Kidney (tissue), 14 donors: ENCODE measurements around the gene PLEKHG3. TPM values are rescaled to one million over a fixed set of nuclear protein-coding genes. Genes with fewer than 3 reads are reported as not detected.

Source experiments
- DNase-seq, 5 donors: peaks; one replicate each; pipeline ENCODE4 v3.0.0-alpha.2; 2013 to 2020
- FAIRE-seq: peaks from 2 replicates; lab custom pipeline; 2012; peaks lifted over from hg19 to GRCh38; lab: Jason Lieb, UNC
- H3K27ac ChIP-seq, 2 donors: one replicate each; pipeline ENCODE4 v1.7.0; 2013; ENCODE audit warnings: low read depth in 2 of 2, low read length in 2 of 2, inconsistent platforms in 1 of 2
- H3K27me3 ChIP-seq: one replicate; pipeline ENCODE4 v1.7.1; 2013; ENCODE audit warnings: low read length, inconsistent platforms; ENCODE audit not compliant: control insufficient read depth, insufficient read depth
- H3K36me3 ChIP-seq, 3 donors: one replicate each; pipeline versions ENCODE4 v1.7.0 to v1.7.1; 2013; ENCODE audit warnings: low read length in 3 of 3, control low read depth in 1 of 3, inconsistent platforms in 1 of 3; ENCODE audit not compliant: insufficient read depth in 3 of 3, control insufficient read depth in 2 of 3
- H3K4me1 ChIP-seq, 3 donors: one replicate each; pipeline versions ENCODE4 v1.7.0 to v1.7.1; 2013; ENCODE audit warnings: low read length in 3 of 3, inconsistent platforms in 1 of 3, low read depth in 1 of 3; ENCODE audit not compliant: control insufficient read depth in 2 of 3, insufficient read depth in 2 of 3
- H3K4me3 ChIP-seq, 3 donors: one replicate each; pipeline versions ENCODE4 v1.7.0 to v1.8.1; 2013; ENCODE audit warnings: low read length in 3 of 3, control low read depth in 1 of 3, inconsistent platforms in 1 of 3
- H3K9ac ChIP-seq, 3 donors: one replicate each; pipeline versions ENCODE4 v1.7.0 to v1.7.1; 2013; ENCODE audit warnings: low read length in 3 of 3, control low read depth in 1 of 3, inconsistent platforms in 1 of 3
- H3K9me3 ChIP-seq, 3 donors: one replicate each; pipeline versions ENCODE4 v1.7.0 to v1.7.1; 2013; ENCODE audit warnings: low read length in 3 of 3, control low read depth in 1 of 3, inconsistent platforms in 1 of 3; ENCODE audit not compliant: control insufficient read depth in 2 of 3, insufficient read depth in 1 of 3
- CTCF ChIP-seq: IDR thresholded peaks from 3 replicates; pipeline ENCODE4 v1.5.1; 2012; ENCODE audit warnings: mild to moderate bottlenecking, moderate library complexity, borderline replicate concordance; ENCODE audit not compliant: insufficient read depth; ENCODE audit errors: extremely low read depth
- intact Hi-C: fragments of 100-400 bp; cut with DNase I; formaldehyde crosslinking; loops from one replicate; pipeline ENCODE4 v1.11.1; 2022
- polyA plus RNA-seq: library from polyadenylated mRNA; stranded (reverse); fragments of 350-450 nt; fragmentation: Illumina TruSeq; extraction: RNeasy Lipid Tissue Mini Kit (QIAGEN cat#74804); gene quantifications from one replicate; pipeline ENCODE4 v1.2.3, GENCODE V29; 2014; ENCODE audit warnings: low read depth, low replicate concordance; ENCODE audit not compliant: insufficient read depth
- total RNA-seq: library from RNA; stranded (reverse); fragmentation: NEBNext Ultra II Directional; extraction: Animal tissue kit (Norgen Biotek cat#: 25700); gene quantifications from one replicate; pipeline ENCODE4 v1.2.1, GENCODE V29; 2021
- donor health status: control.
- donor health status: control.
- donor health status: control.
- donor health status: control.
- donor health status: control.
- donor health status: DM: yes; HTN: yes; CAD: no.
- donor health status: Normal renal cell carcinoma (clear cell type).

Gene PLEKHG3
- total and polyA plus RNA-seq, 2 donors from 2014 or later = 51.9 to 127 TPM

- no peak overlapping the region for H3K4me3 ChIP-seq
- peaks cover 0 to 26% (median 25%) of the 10 kb centered on the region in 3 donors for H3K4me1 ChIP-seq
- H3K9ac ChIP-seq = no peak overlapping the region
- peaks cover 6 to 27% (median 8%) of the 10 kb centered on the region in 3 donors for H3K36me3 ChIP-seq
- H3K27me3 ChIP-seq = no peaks in the 10 kb centered on the region
- no peak for DNase-seq
- intact Hi-C loops = no loop called here
- TF ChIP-seq CTCF = no peak
- no peaks in the 10 kb centered on the region for H3K9me3 ChIP-seq
- no peak overlapping the region for H3K27ac ChIP-seq
- no peak for FAIRE-seq
Measured at GRCh38 chr14:64748521-64748920, 44.3 kb downstream of the PLEKHG3 start.

GRCh38 chr14:64748995-64749714 lies 44.9 kb downstream of the PLEKHG3 start:
- Histone ChIP-seq H3K36me3 (peaks cover under 1 to 21% (median 6%) of the 10 kb centered on the region in 3 donors), H3K27me3 (no peaks in the 10 kb centered on the region), H3K4me3 (no peak overlapping the region), H3K9ac (no peak overlapping the region), H3K9me3 (no peaks in the 10 kb centered on the region), H3K27ac (no peak overlapping the region), H3K4me1 (peaks cover 0 to 26% (median 25%) of the 10 kb centered on the region in 3 donors)
- no peak for TF ChIP-seq CTCF
- DNase-seq (no peak), FAIRE-seq (no peak)
- intact Hi-C loops = no loop called here

GRCh38 chr14:64752909-64753308 lies 48.7 kb downstream of the PLEKHG3 start:
- no peak for TF ChIP-seq CTCF
- DNase-seq (no peak), FAIRE-seq (no peak)
- Histone ChIP-seq H3K27me3 (no peaks in the 10 kb centered on the region), H3K9ac (no peak overlapping the region), H3K9me3 (no peaks in the 10 kb centered on the region), H3K36me3 (peaks cover 0 to 10% (median 0%) of the 10 kb centered on the region in 3 donors), H3K27ac (no peak overlapping the region), H3K4me1 (peaks cover 0 to 10% (median 0%) of the 10 kb centered on the region in 3 donors), H3K4me3 (no peak overlapping the region)
- intact Hi-C loops = no loop called here
